SK-N-SH (cell line): ENCODE measurements around the gene RNF126. TPM values are rescaled to one million over a fixed set of nuclear protein-coding genes. Genes with fewer than 3 reads are reported as not detected.

Experiments used
- CTCF ChIA-PET: fragments of 300-600, 350-600 bp; formaldehyde crosslinking; extraction: SDS; loops from one replicate; lab custom pipeline; 2021; lab: Yijun Ruan, JAX
- POLR2A ChIA-PET: fragments of 350-600 bp; sonication (Branson Sonifier 250); formaldehyde crosslinking; extraction: SDS; loops from one replicate; lab custom pipeline; 2020; ENCODE audit warnings: antibody characterized with exemption, inconsistent platforms; lab: Yijun Ruan, JAX
- DNase-seq: peaks from one replicate; pipeline ENCODE4 v3.0.0; 2012
- H2AFZ ChIP-seq: fragments of 200-600 bp; sonication (generic); 2 replicates; pipeline ENCODE4 v1.8.1; 2016; ENCODE audit warnings: antibody characterized with exemption, mild to moderate bottlenecking, low read depth
- H3F3A ChIP-seq: fragments of 200-600 bp; sonication (generic); replicated peaks from 2 replicates; pipeline ENCODE3; 2016; ENCODE audit warnings: antibody characterized with exemption, mild to moderate bottlenecking; ENCODE audit not compliant: insufficient read depth
- H3K27ac ChIP-seq, 2 experiments: fragments of 200-500 bp in 1 of 2; fragments of 200-600 bp in 1 of 2; sonication (Bioruptor generic) in 1 of 2; sonication (generic), shearing (Covaris generic) in 1 of 2; 2 replicates each; pipeline versions ENCODE4 v1.5.1 to v1.6.1; 2014 to 2016; ENCODE audit warnings: low read depth in 2 of 2, inconsistent platforms in 1 of 2, low read length in 1 of 2, mild to moderate bottlenecking in 1 of 2, mixed read lengths in 1 of 2
- H3K27me3 ChIP-seq: fragments of 200-600 bp; sonication (generic), shearing (Covaris generic); 2 replicates; pipeline ENCODE4 v1.6.1; 2016; ENCODE audit warnings: mixed run types; ENCODE audit not compliant: insufficient read depth
- H3K36me3 ChIP-seq, 2 experiments: fragments of 200-500 bp in 1 of 2; fragments of 200-600 bp in 1 of 2; sonication (Bioruptor generic) in 1 of 2; sonication (generic) in 1 of 2; replicated peaks in 1 of 2; 2 replicates each; pipeline versions ENCODE3 to v1.5.1; 2014 to 2016; ENCODE audit warnings: low read length in 1 of 2, mild to moderate bottlenecking in 1 of 2; ENCODE audit not compliant: insufficient read depth in 2 of 2, control insufficient read depth in 1 of 2
- H3K4me1 ChIP-seq, 2 experiments: fragments of 200-500 bp in 1 of 2; fragments of 200-600 bp in 1 of 2; sonication (Bioruptor generic) in 1 of 2; sonication (generic), shearing (Covaris generic) in 1 of 2; 2 replicates each; pipeline versions ENCODE4 v1.5.1 to v1.6.1; 2014 to 2016; ENCODE audit warnings: low read depth in 1 of 2, low read length in 1 of 2, mixed run types in 1 of 2; ENCODE audit not compliant: insufficient read depth in 2 of 2, control insufficient read depth in 1 of 2
- H3K4me2 ChIP-seq: fragments of 200-600 bp; sonication (generic), shearing (Covaris generic); 2 replicates; pipeline ENCODE4 v1.6.1; 2017; ENCODE audit warnings: mixed run types
- H3K4me3 ChIP-seq, 2 experiments: fragments of 200-500 bp in 1 of 2; fragments of 200-600 bp in 1 of 2; sonication (Bioruptor generic) in 1 of 2; sonication (generic), shearing (Covaris generic) in 1 of 2; 2 replicates each; pipeline versions ENCODE4 v1.5.1 to v1.8.1; 2014 to 2016; ENCODE audit warnings: low read depth in 2 of 2, inconsistent platforms in 1 of 2, low read length in 1 of 2, mild to moderate bottlenecking in 1 of 2, mixed read lengths in 1 of 2, moderate library complexity in 1 of 2
- H3K79me2 ChIP-seq: fragments of 200-600 bp; sonication (generic); 2 replicates; pipeline ENCODE4 v1.8.1; 2017; ENCODE audit warnings: mild to moderate bottlenecking; ENCODE audit not compliant: insufficient read depth
- H3K9ac ChIP-seq: fragments of 200-600 bp; sonication (generic); 2 replicates; pipeline ENCODE4 v1.6.1; 2017; ENCODE audit warnings: mixed run types
- H3K9me2 ChIP-seq: fragments of 200-600 bp; sonication (generic); 2 replicates; pipeline ENCODE4 v1.6.1; 2017; ENCODE audit warnings: mixed run types
- H3K9me3 ChIP-seq: fragments of 200-600 bp; sonication (generic); 2 replicates; pipeline ENCODE4 v1.6.1; 2017; ENCODE audit warnings: mixed run types, mild to moderate bottlenecking, moderate library complexity
- H4K20me1 ChIP-seq: fragments of 200-600 bp; sonication (generic); 2 replicates; pipeline ENCODE4 v1.6.1; 2017; ENCODE audit warnings: mild to moderate bottlenecking, mixed run types; ENCODE audit not compliant: insufficient read depth
- ELF1 ChIP-seq: IDR thresholded peaks from 2 replicates; pipeline ENCODE4 v1.4.0; 2012
- EZH2phosphoT487 ChIP-seq: fragments of 200-600 bp; sonication (generic); IDR thresholded peaks from 2 replicates; pipeline ENCODE4 v1.6.1; 2017; ENCODE audit warnings: low read depth, mixed run types, mild to moderate bottlenecking, antibody characterized with exemption, moderate library complexity, borderline replicate concordance
- FOXM1 ChIP-seq: IDR thresholded peaks from 2 replicates; pipeline ENCODE4 v1.4.0; 2012; ENCODE audit warnings: low read depth, mild to moderate bottlenecking
- GABPA ChIP-seq: IDR thresholded peaks from 2 replicates; pipeline ENCODE4 v1.4.0; 2012; ENCODE audit warnings: low read depth, mild to moderate bottlenecking
- JUND ChIP-seq: IDR thresholded peaks from 2 replicates; pipeline ENCODE4 v1.4.0; 2012
- MEF2A ChIP-seq: IDR thresholded peaks from 2 replicates; pipeline ENCODE4 v1.4.0; 2012; ENCODE audit warnings: low read depth, borderline replicate concordance
- MXI1 ChIP-seq: IDR thresholded peaks from 2 replicates; pipeline ENCODE4 v1.6.1; 2012; ENCODE audit warnings: mild to moderate bottlenecking, low read depth, low read length, improper control_type of control experiment
- PBX3 ChIP-seq: IDR thresholded peaks from 2 replicates; pipeline ENCODE4; 2012
- POLR2AphosphoS5 ChIP-seq: IDR thresholded peaks from 2 replicates; pipeline ENCODE4 v1.6.1; 2012; ENCODE audit warnings: low read depth, low read length
- RAD21 ChIP-seq: IDR thresholded peaks from 2 replicates; pipeline ENCODE4 v1.6.1; 2012; ENCODE audit warnings: mild to moderate bottlenecking, low read length
- REST ChIP-seq: IDR thresholded peaks from 2 replicates; pipeline ENCODE4 v1.6.1; 2012; ENCODE audit warnings: mild to moderate bottlenecking, low read depth, low read length, moderate library complexity
- RFX5 ChIP-seq: IDR thresholded peaks from 2 replicates; pipeline ENCODE4 v1.6.1; 2012; ENCODE audit warnings: mild to moderate bottlenecking, improper control_type of control experiment, low read length
- RXRA ChIP-seq: IDR thresholded peaks from 2 replicates; pipeline ENCODE4 v1.4.0; 2012; ENCODE audit warnings: low read depth, mild to moderate bottlenecking, borderline replicate concordance
- SIN3A ChIP-seq: IDR thresholded peaks from 2 replicates; pipeline ENCODE4 v1.6.1; 2012; ENCODE audit warnings: low read depth, mild to moderate bottlenecking, low read length, moderate library complexity, borderline replicate concordance
- USF1 ChIP-seq: IDR thresholded peaks from 2 replicates; pipeline ENCODE4 v1.4.0; 2012; ENCODE audit warnings: low read depth, borderline replicate concordance
- YY1 ChIP-seq: IDR thresholded peaks from 2 replicates; pipeline ENCODE4 v1.4.0; 2012; ENCODE audit warnings: low read depth, mild to moderate bottlenecking
- ZBTB33 ChIP-seq: IDR thresholded peaks from 2 replicates; pipeline ENCODE4 v1.4.0; 2012; ENCODE audit warnings: low read depth, borderline replicate concordance
- WGBS: methylation state at CpG from one replicate; pipeline ENCODE4 v1.1.6; 2017; ENCODE audit warnings: low lambda C conversion rate; 5-methylcytosine and 5-hydroxymethylcytosine counted together
- polyA plus RNA-seq, 3 experiments: library from polyadenylated mRNA; depleted of rRNA; stranded (reverse); fragments of >200 nt; gene quantifications; 2 replicates each; pipeline ENCODE4 v1.2.3, GENCODE V29; 2012

The RNF126 gene
- polyA plus RNA-seq, 1 of the 3 experiments (the other 2 are of a cell fraction) = 12.9 TPM

DNA sequence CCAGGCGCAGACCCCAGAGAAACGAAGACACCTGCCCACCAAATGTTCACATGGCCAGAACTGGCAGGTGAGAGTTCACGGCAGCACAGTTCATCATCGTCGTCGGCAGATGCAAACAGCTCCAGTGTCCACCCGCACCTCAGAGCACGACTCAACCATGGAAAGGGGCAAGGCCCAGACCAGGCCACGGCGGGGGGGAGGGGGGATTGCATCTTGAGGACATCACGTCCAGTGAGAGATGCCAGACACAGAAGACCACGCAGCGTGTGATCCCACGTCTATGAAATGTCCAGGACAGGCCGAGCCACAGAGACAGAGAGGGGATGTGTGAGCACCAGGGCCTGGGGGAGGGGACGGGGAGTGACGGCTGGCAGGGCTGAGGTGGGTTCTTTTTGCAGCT, 7.3 kb downstream of the RNF126 start:
- Histone ChIP-seq H3F3A (no peaks in the 10 kb centered on the region), H3K36me3 (peaks cover 0 to 33% of the 10 kb centered on the region in 2 experiments), H3K79me2 (peaks cover 91% of the 10 kb centered on the region), H3K27me3 (no peaks in the 10 kb centered on the region), H2AFZ (no peak overlapping the region), H3K9me2 (no peaks in the 10 kb centered on the region), H3K4me3 (no peak overlapping the region), H3K27ac (no peak overlapping the region), H3K9ac (no peak overlapping the region), H4K20me1 (peaks cover 89% of the 10 kb centered on the region), H3K9me3 (no peaks in the 10 kb centered on the region), H3K4me2 (no peak overlapping the region), H3K4me1 (peaks cover under 1 to 10% of the 10 kb centered on the region in 2 experiments; a peak in 2 of 4 replicates)
- ChIA-PET POLR2A (no interaction called here), CTCF (interaction anchor here (0.6 to 2.4 kb wide), 5 partner anchors 67 to 208 kb away, joined by 3 to 6 read pairs (median 4); no protein-coding TSS in a partner anchor)
- DNase-seq = no peak
- WGBS = 87% methylated on average over 15 of the region's 17 CpGs
- TF ChIP-seq MEF2A (no peak), SIN3A (no peak), USF1 (no peak), POLR2AphosphoS5 (no peak), RFX5 (no peak), PBX3 (no peak), MXI1 (no peak), RAD21 (no peak), GABPA (no peak), YY1 (no peak), FOXM1 (no peak), REST (no peak), ZBTB33 (no peak), RXRA (no peak), JUND (no peak), EZH2phosphoT487 (no peak), ELF1 (no peak)
